ENCODE results near the gene PSMA3.

PSMA3 gene

GRCh38 chr14:58299401-58300330 lies 55.0 kb downstream of the PSMA3 start:
- no peak for TF ChIP-seq CTCF (IDR thresholded peaks at IDR 0.05; ENCODE audit: low read depth, low read length, missing control alignments)
- H3K4me3 ChIP-seq (ENCODE audit: low read depth, low read length), result peak overlapping the region; percentile 92
- no peak for DNase-seq (ENCODE audit: low read depth)

GRCh38 chr14:58301416-58301815 lies 56.8 kb downstream of the PSMA3 start:
- no peak overlapping the region for H3K4me3 ChIP-seq (ENCODE audit: low read depth, low read length)
- no peak for TF ChIP-seq CTCF (IDR thresholded peaks at IDR 0.05; ENCODE audit: low read depth, low read length, missing control alignments)
- DNase-seq (ENCODE audit: low read depth), result no peak

DNA sequence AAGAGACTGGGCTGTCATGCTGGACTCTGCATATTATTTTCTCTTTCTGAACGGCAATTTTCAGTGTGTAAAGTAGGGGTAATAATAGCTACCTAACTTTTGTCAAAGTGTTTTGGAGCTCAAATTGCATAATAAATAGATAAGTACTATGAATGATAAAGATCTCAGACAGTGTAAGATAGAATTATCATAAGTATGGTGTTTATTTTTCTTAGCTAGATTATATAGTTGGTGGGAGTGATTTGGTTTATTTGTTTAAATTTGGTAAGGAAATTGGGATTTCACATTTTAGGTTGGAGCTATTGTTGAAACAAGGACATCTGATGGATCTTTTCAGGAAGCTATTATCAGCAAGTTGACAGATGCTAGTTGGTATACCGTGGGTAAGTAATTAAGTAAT lies 61.1 kb downstream of the PSMA3 start:
- no peak overlapping the region for H3K4me3 ChIP-seq (ENCODE audit: low read depth, low read length)
- DNase-seq (ENCODE audit: low read depth), result no peak
- no peak for TF ChIP-seq CTCF (IDR thresholded peaks at IDR 0.05; ENCODE audit: low read depth, low read length, missing control alignments)

- no peak for TF ChIP-seq CTCF (IDR thresholded peaks at IDR 0.05; ENCODE audit: low read depth, low read length, missing control alignments)
- no peak for DNase-seq (ENCODE audit: low read depth)
- no peak overlapping the region for H3K4me3 ChIP-seq (ENCODE audit: low read depth, low read length)
Measured at GRCh38 chr14:58307597-58308316, 63.1 kb downstream of the PSMA3 start.

DNA sequence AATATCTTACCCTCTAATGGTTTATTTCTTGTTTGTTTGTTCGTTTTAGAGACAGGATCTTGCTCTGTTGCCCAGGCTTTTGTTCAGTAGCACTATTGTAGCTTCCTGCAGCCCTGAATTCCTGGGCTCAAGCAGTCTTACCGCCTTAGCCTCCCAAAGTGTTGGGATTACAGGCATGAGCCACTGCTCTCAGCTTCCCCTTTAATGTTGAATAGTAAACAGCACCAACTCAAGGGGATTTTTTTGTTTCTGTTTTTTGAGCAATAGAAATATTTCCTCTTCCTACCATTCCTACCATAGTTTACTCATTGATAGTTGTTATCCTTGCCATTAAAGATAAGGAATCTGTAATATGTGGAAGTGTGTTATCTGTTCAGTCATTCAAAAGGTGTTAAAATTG lies 64.4 kb downstream of the PSMA3 start:
- TF ChIP-seq CTCF (IDR thresholded peaks at IDR 0.05; ENCODE audit: low read depth, low read length, missing control alignments), result no peak
- no peak for DNase-seq (ENCODE audit: low read depth)

DNA sequence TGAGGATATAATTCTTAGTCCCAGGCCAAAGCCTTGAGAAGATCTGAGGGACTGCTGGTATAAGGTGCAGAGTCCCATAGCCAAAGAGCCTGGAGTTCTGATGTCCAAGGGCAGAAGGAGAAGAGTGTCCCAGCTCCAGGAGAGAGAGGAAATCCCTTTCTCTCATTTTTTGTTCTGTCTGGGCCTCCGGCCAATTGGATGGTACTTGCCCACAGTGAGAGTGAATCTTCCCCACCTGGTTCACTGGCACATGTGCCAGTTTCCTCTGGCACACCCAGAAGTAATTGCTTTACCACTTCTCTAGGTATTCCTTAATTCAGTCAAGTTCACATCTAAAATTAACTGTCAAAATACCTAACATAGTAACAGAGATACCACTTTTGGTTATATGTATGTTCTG lies 69.1 kb downstream of the PSMA3 start:
- H3K4me3 ChIP-seq (ENCODE audit: low read depth, low read length), result no peak overlapping the region
- DNase-seq (ENCODE audit: low read depth), result no peak
- no peak for TF ChIP-seq CTCF (IDR thresholded peaks at IDR 0.05; ENCODE audit: low read depth, low read length, missing control alignments)

More for the DNA sequence above, 64.4 kb downstream of the PSMA3 start:
- H3K4me3 ChIP-seq (ENCODE audit: low read depth, low read length), result no peak overlapping the region
